Chondrocyte (in vitro differentiated cells): ENCODE results near the gene RAP2C. TPM values are rescaled to one million over a fixed set of nuclear protein-coding genes. Genes with fewer than 3 reads are reported as not detected.

Experiments used
- DNase-seq: peaks from one replicate; pipeline ENCODE4 v3.0.0; 2021; ENCODE audit warnings: mixed read lengths, low spot score
- H3K27ac Mint-ChIP-seq: one replicate; pipeline ENCODE4 v1.8.0; 2021; ENCODE audit warnings: mild to moderate bottlenecking, moderate library complexity, mixed read lengths; ENCODE audit not compliant: unreplicated experiment
- H3K27me3 Mint-ChIP-seq: 2 replicates; pipeline ENCODE4 v1.8.0; 2021; ENCODE audit warnings: low read depth, mixed read lengths
- H3K36me3 Mint-ChIP-seq: 2 replicates; pipeline ENCODE4 v1.8.0; 2021; ENCODE audit warnings: low read depth, mixed read lengths
- H3K4me1 Mint-ChIP-seq: 2 replicates; pipeline ENCODE4 v1.8.0; 2021; ENCODE audit warnings: low read depth, mild to moderate bottlenecking, mixed read lengths
- H3K4me3 Mint-ChIP-seq: one replicate; pipeline ENCODE4 v1.8.0; 2021; ENCODE audit warnings: mild to moderate bottlenecking, moderate library complexity, mixed read lengths; ENCODE audit not compliant: unreplicated experiment
- H3K9me3 Mint-ChIP-seq: 2 replicates; pipeline ENCODE4 v1.8.0; 2021; ENCODE audit warnings: low read depth, mixed read lengths
- total RNA-seq: library from RNA; stranded (reverse); gene quantifications from 3 replicates; pipeline ENCODE4 v1.2.1, GENCODE V29; 2021
- TF ChIP-seq, protein P1 (sequence below): fragments of 200-600 bp; sonication (generic); IDR thresholded peaks from 2 replicates; pipeline ENCODE4 v1.5.0; 2021; ENCODE audit warnings: antibody characterized with exemption, mild to moderate bottlenecking, moderate library complexity

The RAP2C gene
- total RNA-seq, 1 donor from 2014 or later = 56.1 TPM

GRCh38 chrX:132257116-132257515 lies 37.9 kb upstream of the RAP2C start:
- DNase-seq = no peak
- TF ChIP-seq, protein P1, sequence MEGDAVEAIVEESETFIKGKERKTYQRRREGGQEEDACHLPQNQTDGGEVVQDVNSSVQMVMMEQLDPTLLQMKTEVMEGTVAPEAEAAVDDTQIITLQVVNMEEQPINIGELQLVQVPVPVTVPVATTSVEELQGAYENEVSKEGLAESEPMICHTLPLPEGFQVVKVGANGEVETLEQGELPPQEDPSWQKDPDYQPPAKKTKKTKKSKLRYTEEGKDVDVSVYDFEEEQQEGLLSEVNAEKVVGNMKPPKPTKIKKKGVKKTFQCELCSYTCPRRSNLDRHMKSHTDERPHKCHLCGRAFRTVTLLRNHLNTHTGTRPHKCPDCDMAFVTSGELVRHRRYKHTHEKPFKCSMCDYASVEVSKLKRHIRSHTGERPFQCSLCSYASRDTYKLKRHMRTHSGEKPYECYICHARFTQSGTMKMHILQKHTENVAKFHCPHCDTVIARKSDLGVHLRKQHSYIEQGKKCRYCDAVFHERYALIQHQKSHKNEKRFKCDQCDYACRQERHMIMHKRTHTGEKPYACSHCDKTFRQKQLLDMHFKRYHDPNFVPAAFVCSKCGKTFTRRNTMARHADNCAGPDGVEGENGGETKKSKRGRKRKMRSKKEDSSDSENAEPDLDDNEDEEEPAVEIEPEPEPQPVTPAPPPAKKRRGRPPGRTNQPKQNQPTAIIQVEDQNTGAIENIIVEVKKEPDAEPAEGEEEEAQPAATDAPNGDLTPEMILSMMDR = no peak

DNA sequence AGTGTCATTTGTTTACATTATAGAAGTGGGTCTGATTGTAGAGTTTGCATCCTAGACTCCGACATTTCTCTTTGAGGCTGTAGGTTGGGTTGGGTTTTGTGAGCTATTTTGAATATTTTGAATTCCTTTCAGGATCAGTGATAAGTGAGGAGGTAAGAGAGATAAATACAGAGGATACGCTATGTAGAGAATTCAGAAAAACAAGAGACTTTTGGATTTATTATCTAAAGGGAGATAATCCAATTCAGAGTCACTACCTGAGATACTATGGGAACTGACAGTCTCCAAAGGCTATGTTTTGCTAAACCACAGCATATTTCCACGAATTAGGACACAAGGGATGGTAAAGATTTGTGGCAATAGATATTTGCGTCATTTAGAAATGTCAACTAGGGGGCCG lies 16.9 kb upstream of the RAP2C start:
- no peak for DNase-seq
- H3K4me3 Mint-ChIP-seq = no peak overlapping the region
- no peaks in the 10 kb centered on the region for H3K27me3 Mint-ChIP-seq
- TF ChIP-seq, protein P1 = no peak
- peaks cover 4% of the 10 kb centered on the region for H3K4me1 Mint-ChIP-seq
- no peak overlapping the region for H3K27ac Mint-ChIP-seq
- peaks cover 2% of the 10 kb centered on the region for H3K36me3 Mint-ChIP-seq
- H3K9me3 Mint-ChIP-seq = no peaks in the 10 kb centered on the region

More at GRCh38 chrX:132257116-132257515, 37.9 kb upstream of the RAP2C start:
- H3K9me3 Mint-ChIP-seq = peaks cover 11% of the 10 kb centered on the region
- no peaks in the 10 kb centered on the region for H3K4me1 Mint-ChIP-seq
- no peaks in the 10 kb centered on the region for H3K27me3 Mint-ChIP-seq
- H3K4me3 Mint-ChIP-seq = no peak overlapping the region
- no peak overlapping the region for H3K27ac Mint-ChIP-seq
- H3K36me3 Mint-ChIP-seq = peaks cover 2% of the 10 kb centered on the region

DNA sequence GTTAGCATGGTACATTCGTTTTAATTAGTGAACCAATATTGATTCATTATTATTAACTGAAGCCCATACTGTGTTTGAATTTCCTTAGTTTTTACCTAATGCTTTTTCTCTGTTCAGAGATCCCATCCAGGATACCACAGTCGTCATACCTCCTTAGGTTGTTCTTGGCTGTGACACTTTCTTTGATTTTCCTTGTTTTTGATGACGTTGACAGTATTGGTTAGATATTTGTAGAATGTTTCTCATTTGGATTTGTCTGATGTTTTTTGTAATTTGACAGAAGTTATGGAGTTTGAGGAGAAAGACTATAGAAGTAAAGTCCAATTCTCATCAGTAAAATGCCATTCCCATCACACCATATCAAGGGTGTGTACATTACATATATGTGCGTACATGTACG lies 16.2 kb upstream of the RAP2C start:
- DNase-seq = no peak
- Mint-ChIP-seq H3K36me3 (no peaks in the 10 kb centered on the region), H3K4me1 (peaks cover 4% of the 10 kb centered on the region), H3K4me3 (no peak overlapping the region), H3K9me3 (no peaks in the 10 kb centered on the region), H3K27me3 (no peaks in the 10 kb centered on the region), H3K27ac (no peak overlapping the region)
- TF ChIP-seq, protein P1 = no peak

GRCh38 chrX:132231587-132231986 lies 12.3 kb upstream of the RAP2C start:
- TF ChIP-seq, protein P1 = no peak
- Mint-ChIP-seq H3K27ac (no peak overlapping the region), H3K27me3 (no peaks in the 10 kb centered on the region), H3K9me3 (no peaks in the 10 kb centered on the region), H3K4me3 (no peak overlapping the region), H3K4me1 (no peaks in the 10 kb centered on the region), H3K36me3 (no peaks in the 10 kb centered on the region)
- DNase-seq = no peak

GRCh38 chrX:132227383-132228112 lies 8.3 kb upstream of the RAP2C start:
- Mint-ChIP-seq H3K27me3 (no peaks in the 10 kb centered on the region), H3K9me3 (no peaks in the 10 kb centered on the region), H3K36me3 (no peaks in the 10 kb centered on the region), H3K27ac (no peak overlapping the region), H3K4me3 (no peak overlapping the region), H3K4me1 (no peaks in the 10 kb centered on the region)
- TF ChIP-seq, protein P1 = no peak
- no peak for DNase-seq
